ENCODE results near the gene ELOVL1. TPM values are rescaled to one million over a fixed set of nuclear protein-coding genes. Genes with fewer than 3 reads are reported as not detected.
"Not testable (repeated sequence)": the region's sequence is repeated elsewhere in the genome, so short reads cannot be mapped to it uniquely, and the experiment has no call there.

ELOVL1 gene
- total RNA-seq, 1 donor = 51.0 TPM

GRCh38 chr1:43404353-43404752, 36.5 kb upstream of the ELOVL1 start:
- TF ChIP-seq CTCF (IDR thresholded peaks at IDR 0.05; ENCODE audit: insufficient read depth, low read depth, low read length) = no peak
- no peak overlapping the region for H3K4me3 ChIP-seq (ENCODE audit: low read depth, low read length)
- no peak for DNase-seq (ENCODE audit: low read depth)

GRCh38 chr1:43402089-43402865, 34.5 kb upstream of the ELOVL1 start:
- no peak overlapping the region for H3K4me3 ChIP-seq (ENCODE audit: low read depth, low read length)
- DNase-seq (ENCODE audit: low read depth) = no peak
- no peak for TF ChIP-seq CTCF (IDR thresholded peaks at IDR 0.05; ENCODE audit: insufficient read depth, low read depth, low read length)

GRCh38 chr1:43400441-43400840, 32.6 kb upstream of the ELOVL1 start:
- not testable (repeated sequence) for DNase-seq (ENCODE audit: low read depth); H3K4me3 ChIP-seq (ENCODE audit: low read depth, low read length)

GRCh38 chr1:43398227-43398626, 30.4 kb upstream of the ELOVL1 start:
- DNase-seq (ENCODE audit: low read depth) = no peak
- no peak for TF ChIP-seq CTCF (IDR thresholded peaks at IDR 0.05; ENCODE audit: insufficient read depth, low read depth, low read length)
- no peak overlapping the region for H3K4me3 ChIP-seq (ENCODE audit: low read depth, low read length)

GRCh38 chr1:43396059-43396458, 28.2 kb upstream of the ELOVL1 start:
- H3K4me3 ChIP-seq (ENCODE audit: low read depth, low read length) = no peak overlapping the region
- TF ChIP-seq CTCF (IDR thresholded peaks at IDR 0.05; ENCODE audit: insufficient read depth, low read depth, low read length) = no peak
- DNase-seq (ENCODE audit: low read depth) = no peak

GRCh38 chr1:43395523-43395922, 27.7 kb upstream of the ELOVL1 start:
- DNase-seq (ENCODE audit: low read depth) = no peak
- TF ChIP-seq CTCF (IDR thresholded peaks at IDR 0.05; ENCODE audit: insufficient read depth, low read depth, low read length) = no peak
- no peak overlapping the region for H3K4me3 ChIP-seq (ENCODE audit: low read depth, low read length)

GRCh38 chr1:43392702-43393101, 24.9 kb upstream of the ELOVL1 start:
- TF ChIP-seq CTCF (IDR thresholded peaks at IDR 0.05; ENCODE audit: insufficient read depth, low read depth, low read length) = no peak
- DNase-seq (ENCODE audit: low read depth) = no peak
- no peak overlapping the region for H3K4me3 ChIP-seq (ENCODE audit: low read depth, low read length)
